ENCODE data around the gene WT1. TPM values are rescaled to one million over a fixed set of nuclear protein-coding genes. Genes with fewer than 3 reads are reported as not detected.

Gene WT1
- total and polyA plus RNA-seq, 2 of the 8 experiments (the other 6 are each of a cell fraction or from before 2014, with no cell fraction given), result 0.05 to 0.17 TPM

DNA sequence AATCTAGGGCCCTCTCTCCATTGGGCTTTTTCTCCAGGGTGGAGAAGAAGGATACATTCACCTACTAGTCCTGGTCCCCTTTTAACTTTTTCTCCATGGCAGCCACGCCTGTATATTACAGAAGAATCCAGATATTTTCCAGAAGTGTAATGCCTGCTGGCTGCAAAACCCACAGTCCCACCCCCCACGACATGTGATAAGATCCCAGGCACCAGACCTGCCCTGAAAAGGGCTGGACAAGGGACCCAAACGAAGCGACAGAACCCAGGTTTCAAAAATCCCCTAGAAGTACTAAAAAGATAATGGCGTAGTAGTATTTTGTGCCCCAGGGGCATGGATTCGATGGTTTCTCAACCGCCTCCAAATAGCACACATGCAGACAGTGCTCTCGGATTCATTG, 2.8 kb downstream of the WT1 start (continued):
- no peak for TF ChIP-seq CHD7 (IDR thresholded peaks at IDR 0.05; ENCODE audit: insufficient replicate concordance, low read length)
- TF ChIP-seq JUN (IDR thresholded peaks at IDR 0.05; ENCODE audit: low read depth, low read length), result no peak
- no peak for TF ChIP-seq KDM5A (IDR thresholded peaks at IDR 0.05; ENCODE audit: low read length)
- no peak for TF ChIP-seq GABPA (IDR thresholded peaks at IDR 0.05; ENCODE audit: borderline replicate concordance, insufficient read depth, low read length)
- no peak for TF ChIP-seq CEBPB (IDR thresholded peaks at IDR 0.05; ENCODE audit: low read depth, low read length)
- TF ChIP-seq, protein P1, sequence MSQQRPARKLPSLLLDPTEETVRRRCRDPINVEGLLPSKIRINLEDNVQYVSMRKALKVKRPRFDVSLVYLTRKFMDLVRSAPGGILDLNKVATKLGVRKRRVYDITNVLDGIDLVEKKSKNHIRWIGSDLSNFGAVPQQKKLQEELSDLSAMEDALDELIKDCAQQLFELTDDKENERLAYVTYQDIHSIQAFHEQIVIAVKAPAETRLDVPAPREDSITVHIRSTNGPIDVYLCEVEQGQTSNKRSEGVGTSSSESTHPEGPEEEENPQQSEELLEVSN (IDR thresholded peaks at IDR 0.05), result no peak
- TF ChIP-seq EZH2 (IDR thresholded peaks at IDR 0.05; ENCODE audit: low read depth, low read length, severe bottlenecking), result no peak
- TF ChIP-seq ZNF274 (IDR thresholded peaks at IDR 0.05; ENCODE audit: borderline replicate concordance, extremely low read depth, low read length), result no peak
- TF ChIP-seq RNF2 (IDR thresholded peaks at IDR 0.05; ENCODE audit: borderline replicate concordance, low read depth, low read length, missing control alignments, poor library complexity, severe bottlenecking), result no peak
- TF ChIP-seq SIRT6 (IDR thresholded peaks at IDR 0.05; ENCODE audit: low read length), result no peak
- TF ChIP-seq SP1 (IDR thresholded peaks at IDR 0.05; ENCODE audit: low read depth, low read length), result no peak

Measured in H1 (cell line).